GM10248 (cell line): ENCODE measurements around the gene C11orf21.

Source experiments
- CTCF ChIA-PET: fragments of 300-600 bp; sonication (Branson Sonifier 250); formaldehyde crosslinking; extraction: SDS; loops from one replicate; lab custom pipeline; 2021; ENCODE audit warnings: antibody characterized with exemption; lab: Yijun Ruan, JAX
- POLR2A ChIA-PET: fragments of 350-650 bp; sonication (Branson Sonifier 250); formaldehyde crosslinking; extraction: SDS; loops from one replicate; lab custom pipeline; 2020; ENCODE audit warnings: antibody characterized with exemption; lab: Yijun Ruan, JAX
- DNase-seq: peaks from one replicate; pipeline ENCODE4 v3.0.0; 2012; ENCODE audit errors: extremely low spot score
- TF ChIP-seq, protein P1 (sequence below): IDR thresholded peaks from 2 replicates; pipeline ENCODE4 v1.5.1; 2012; ENCODE audit warnings: mild to moderate bottlenecking, low read depth; ENCODE audit errors: extremely low read depth, missing control alignments, control extremely low read depth

Gene C11orf21

DNA sequence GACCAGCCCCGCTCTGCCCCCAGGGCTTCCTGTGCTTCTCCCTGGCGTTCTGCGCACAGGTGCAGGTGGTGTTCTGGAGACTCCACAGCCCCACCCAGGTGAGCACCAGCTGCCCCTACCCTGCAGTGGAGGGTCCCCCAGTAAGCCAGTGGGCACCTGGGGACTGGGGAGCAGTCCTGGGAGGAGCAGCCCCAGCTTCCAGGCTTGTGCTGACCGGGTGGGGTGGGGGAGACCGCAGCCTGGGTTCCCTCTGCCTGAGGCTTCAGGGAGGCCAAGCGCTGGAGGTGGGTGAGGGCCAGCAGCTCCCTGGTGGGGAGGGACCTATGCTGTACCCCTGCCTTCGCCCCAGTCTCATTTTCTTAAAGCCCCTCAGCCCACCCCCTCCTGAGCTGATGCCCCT lies 7.0 kb upstream of the C11orf21 start:
- TF ChIP-seq, protein P1, sequence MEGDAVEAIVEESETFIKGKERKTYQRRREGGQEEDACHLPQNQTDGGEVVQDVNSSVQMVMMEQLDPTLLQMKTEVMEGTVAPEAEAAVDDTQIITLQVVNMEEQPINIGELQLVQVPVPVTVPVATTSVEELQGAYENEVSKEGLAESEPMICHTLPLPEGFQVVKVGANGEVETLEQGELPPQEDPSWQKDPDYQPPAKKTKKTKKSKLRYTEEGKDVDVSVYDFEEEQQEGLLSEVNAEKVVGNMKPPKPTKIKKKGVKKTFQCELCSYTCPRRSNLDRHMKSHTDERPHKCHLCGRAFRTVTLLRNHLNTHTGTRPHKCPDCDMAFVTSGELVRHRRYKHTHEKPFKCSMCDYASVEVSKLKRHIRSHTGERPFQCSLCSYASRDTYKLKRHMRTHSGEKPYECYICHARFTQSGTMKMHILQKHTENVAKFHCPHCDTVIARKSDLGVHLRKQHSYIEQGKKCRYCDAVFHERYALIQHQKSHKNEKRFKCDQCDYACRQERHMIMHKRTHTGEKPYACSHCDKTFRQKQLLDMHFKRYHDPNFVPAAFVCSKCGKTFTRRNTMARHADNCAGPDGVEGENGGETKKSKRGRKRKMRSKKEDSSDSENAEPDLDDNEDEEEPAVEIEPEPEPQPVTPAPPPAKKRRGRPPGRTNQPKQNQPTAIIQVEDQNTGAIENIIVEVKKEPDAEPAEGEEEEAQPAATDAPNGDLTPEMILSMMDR, result no peak
- no peak for DNase-seq
- ChIA-PET CTCF (interaction anchor here (17.1 kb wide), 1 partner anchor 112 kb away, joined by 485 read pairs; no protein-coding TSS in a partner anchor), POLR2A (no interaction called here)

DNA sequence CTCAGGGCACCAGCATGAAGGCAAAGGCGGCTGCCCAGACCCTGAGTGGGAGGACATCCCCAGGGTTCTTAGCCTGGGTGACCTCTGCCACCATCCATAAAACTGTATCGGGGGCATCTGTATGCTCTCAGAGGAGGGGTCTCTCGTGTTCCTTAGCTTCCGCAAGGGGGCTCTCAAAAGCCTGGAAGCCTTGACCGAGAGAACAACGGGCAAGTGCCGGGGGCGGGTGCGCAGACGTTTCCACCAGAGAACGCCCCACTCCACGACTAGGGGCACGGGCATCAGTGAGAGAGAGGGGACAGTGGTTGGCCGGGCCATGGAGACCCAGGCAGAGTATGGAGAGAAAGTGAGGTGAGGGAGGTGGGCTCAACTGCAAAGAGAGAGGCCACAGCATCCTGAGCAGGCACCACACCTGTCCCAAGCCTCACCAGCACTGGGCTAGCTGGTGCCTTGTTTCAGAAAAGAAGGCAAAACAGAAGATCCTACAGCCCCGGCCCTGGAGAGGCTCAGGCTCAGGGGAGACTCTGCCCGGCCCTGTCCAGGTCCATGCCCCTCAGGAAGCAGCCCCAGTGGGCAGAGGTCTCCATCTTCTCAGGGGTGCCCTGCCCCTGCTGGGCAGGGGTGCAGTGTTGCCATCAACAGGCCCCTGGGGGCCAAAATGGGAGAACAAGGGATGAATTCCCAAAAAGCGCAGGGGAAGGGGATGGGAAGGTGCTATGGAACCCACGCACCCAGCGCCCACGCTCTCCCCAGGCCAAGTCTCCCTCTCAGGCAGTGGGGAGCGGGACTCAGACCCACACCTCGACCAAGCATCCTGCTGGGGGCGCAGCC lies 6.0 kb upstream of the C11orf21 start:
- CTCF ChIA-PET, result interaction anchor here (1.2 to 17.1 kb wide), 3 partner anchors 13 to 584 kb away, joined by 3 to 485 read pairs (median 20); no protein-coding TSS in a partner anchor
- POLR2A ChIA-PET, result interaction anchor here (0.6 kb wide), 1 partner anchor 1533 kb away, joined by 4 read pairs; no protein-coding TSS in a partner anchor
- TF ChIP-seq, protein P1, result no peak
- DNase-seq, result no peak

DNA sequence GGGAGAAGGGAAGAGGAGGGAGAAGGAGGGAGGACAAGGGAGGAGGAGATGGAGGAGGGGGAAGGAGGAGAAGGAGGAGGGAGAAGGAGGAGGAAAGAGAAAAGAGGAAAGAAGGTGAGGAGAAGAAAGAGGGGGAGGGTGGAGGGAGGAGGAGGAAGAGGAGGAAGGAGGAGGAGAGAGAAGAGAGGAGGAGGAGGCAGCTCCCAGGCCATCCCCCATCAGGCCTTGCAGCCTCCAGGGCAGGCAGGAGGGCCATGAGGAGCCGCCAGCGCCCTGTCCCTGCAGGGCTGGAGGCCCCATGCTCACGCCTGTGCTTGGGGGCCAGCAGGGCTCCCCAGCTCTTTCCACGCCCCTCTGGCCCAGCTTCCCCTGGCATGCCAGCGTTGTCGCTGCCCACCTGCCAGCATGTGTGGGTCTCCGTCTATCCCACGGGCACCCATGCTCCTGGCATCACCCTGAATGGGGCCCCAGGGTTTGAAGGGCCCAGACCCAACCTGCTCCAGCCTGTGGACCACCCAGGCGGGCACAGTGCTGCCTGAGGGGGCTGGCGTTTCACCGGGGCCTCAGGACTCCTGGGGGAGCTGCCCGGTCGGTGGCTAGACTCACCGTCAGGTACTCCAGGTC lies 5.3 kb upstream of the C11orf21 start:
- ChIA-PET CTCF (interaction anchor here (0.9 to 17.1 kb wide), 7 partner anchors 14 to 585 kb away, joined by 3 to 485 read pairs (median 20); partner anchors contain the start of gene TSSC4), POLR2A (interaction anchor here (0.6 kb wide), 1 partner anchor 1534 kb away, joined by 4 read pairs; no protein-coding TSS in a partner anchor)
- no peak for DNase-seq
- TF ChIP-seq, protein P1, result no peak

DNA sequence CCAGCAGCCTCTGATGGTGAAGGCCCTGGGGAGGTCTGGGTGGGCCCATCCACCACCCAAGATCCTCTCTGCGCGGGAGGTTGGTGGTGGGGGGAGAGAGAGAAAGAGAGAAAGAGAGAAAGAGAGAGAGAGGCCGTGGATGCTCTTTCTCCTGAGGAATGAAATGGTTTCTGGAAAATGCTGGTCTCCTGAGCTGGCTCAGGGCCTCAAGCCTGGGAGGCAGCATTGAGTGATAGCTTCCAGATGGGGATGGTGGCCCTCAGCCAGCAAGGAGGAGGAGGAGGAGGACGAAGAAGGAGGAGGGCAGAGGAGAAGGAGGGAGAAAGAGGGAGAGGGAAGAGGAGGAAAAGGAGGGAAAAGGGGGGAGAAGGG lies 4.7 kb upstream of the C11orf21 start:
- no peak for DNase-seq
- ChIA-PET CTCF (interaction anchor here (0.7 to 17.1 kb wide), 12 partner anchors 14 to 585 kb away, joined by 3 to 485 read pairs (median 10); partner anchors contain the start of gene TSSC4), POLR2A (no interaction called here)
- TF ChIP-seq, protein P1, result no peak

DNA sequence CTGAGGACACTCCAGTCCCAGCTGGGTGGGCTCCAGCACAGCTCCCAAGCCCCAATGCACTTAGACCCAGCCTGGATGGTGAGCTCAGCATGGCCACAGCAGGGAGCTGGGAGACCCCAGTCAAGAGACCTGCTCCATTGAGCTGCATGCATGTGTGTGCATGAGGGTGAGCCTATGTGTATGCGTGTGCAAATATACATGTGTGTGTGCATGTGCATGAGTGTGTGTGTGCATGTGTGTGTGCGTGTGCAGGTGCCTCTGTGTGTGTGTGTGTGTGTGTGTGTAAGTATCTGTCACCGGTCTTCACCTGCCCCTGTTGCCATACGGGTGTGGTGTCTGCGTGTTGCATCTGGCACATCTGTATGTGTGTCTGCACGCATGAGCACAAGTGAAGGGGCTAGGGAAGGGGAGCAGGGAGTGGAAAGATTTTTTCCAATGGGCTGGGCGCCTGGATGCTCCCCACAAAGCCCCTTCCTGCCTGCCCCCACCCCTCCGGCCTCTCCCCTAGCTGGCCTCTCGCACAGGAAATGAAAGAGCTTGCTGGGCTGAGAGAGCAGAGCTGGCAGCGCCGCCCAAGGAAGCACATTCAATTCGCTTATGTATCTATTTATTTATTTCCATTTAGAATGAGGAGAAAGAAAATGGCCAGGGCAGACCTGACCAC lies 4.2 kb upstream of the C11orf21 start:
- DNase-seq, result no peak
- POLR2A ChIA-PET, result interaction anchor here (0.7 kb wide), 1 partner anchor 97 kb away, joined by 3 read pairs; no protein-coding TSS in a partner anchor
- CTCF ChIA-PET, result interaction anchor here (0.7 to 17.1 kb wide), 34 partner anchors 11 to 583 kb away, joined by 3 to 485 read pairs (median 6); partner anchors contain the start of gene TSSC4
- TF ChIP-seq, protein P1, result no peak
